Measurements from ENCODE around the gene CKAP2L.

The CKAP2L gene

GRCh38 chr2:112765251-112765650, 842 bp upstream of the CKAP2L start:
- Histone ChIP-seq H3F3A (ENCODE audit: low read depth) (no peaks in the 10 kb centered on the region), H3K79me2 (ENCODE audit: insufficient read depth, low read length) (peaks cover 41% of the 10 kb centered on the region), H3K4me3 (ENCODE audit: low read length, poor library complexity, severe bottlenecking) (peak overlapping the region; percentile 90), H2AFZ (ENCODE audit: low read length) (peak overlapping the region; percentile 83), H3K9me2 (replicated peaks; ENCODE audit: low read depth, low read length) (no peaks in the 10 kb centered on the region), H3K36me3 (ENCODE audit: insufficient read depth, low read length) (peaks cover 2% of the 10 kb centered on the region; the same call in 1 of the 2 replicates), H3K27me3 (ENCODE audit: insufficient read depth, low read length, poor library complexity, severe bottlenecking) (no peaks in the 10 kb centered on the region), H3K9me3 (ENCODE audit: insufficient read depth, low read depth, low read length) (no peaks in the 10 kb centered on the region), H3K4me1 (ENCODE audit: insufficient read depth, low read length, poor library complexity, severe bottlenecking) (peaks cover 40% of the 10 kb centered on the region), H4K20me1 (ENCODE audit: insufficient read depth, low read length, poor library complexity, severe bottlenecking) (peaks cover 24% of the 10 kb centered on the region), H3K4me2 (ENCODE audit: low read depth, low read length, poor library complexity, severe bottlenecking) (peak overlapping the region; percentile 90), H3K9ac (ENCODE audit: low read depth, low read length, poor library complexity, severe bottlenecking) (peak overlapping the region; percentile 70)
- TF ChIP-seq EZH2phosphoT487 (IDR thresholded peaks at IDR 0.05; ENCODE audit: borderline replicate concordance) (no peak), CTCF (conservative IDR thresholded peaks at IDR 0.05; ENCODE audit: low read length) (no peak)

- Histone ChIP-seq H4K20me1 (ENCODE audit: insufficient read depth, low read length, poor library complexity, severe bottlenecking) (peaks cover 35% of the 10 kb centered on the region), H3K27me3 (ENCODE audit: insufficient read depth, low read length, poor library complexity, severe bottlenecking) (no peaks in the 10 kb centered on the region), H3K79me2 (ENCODE audit: insufficient read depth, low read length) (peaks cover 71% of the 10 kb centered on the region), H3K36me3 (ENCODE audit: insufficient read depth, low read length) (peaks cover 32% of the 10 kb centered on the region), H3K4me3 (ENCODE audit: low read length, poor library complexity, severe bottlenecking) (peak overlapping the region; percentile 90), H3K4me1 (ENCODE audit: insufficient read depth, low read length, poor library complexity, severe bottlenecking) (peaks cover 69% of the 10 kb centered on the region), H3F3A (ENCODE audit: low read depth) (no peaks in the 10 kb centered on the region), H3K9ac (ENCODE audit: low read depth, low read length, poor library complexity, severe bottlenecking) (peak overlapping the region; percentile 95), H2AFZ (ENCODE audit: low read length) (no peak overlapping the region), H3K9me3 (ENCODE audit: insufficient read depth, low read depth, low read length) (no peaks in the 10 kb centered on the region), H3K4me2 (ENCODE audit: low read depth, low read length, poor library complexity, severe bottlenecking) (peak overlapping the region; percentile 94), H3K9me2 (replicated peaks; ENCODE audit: low read depth, low read length) (no peaks in the 10 kb centered on the region)
- TF ChIP-seq CTCF (conservative IDR thresholded peaks at IDR 0.05; ENCODE audit: low read length) (no peak), EZH2phosphoT487 (IDR thresholded peaks at IDR 0.05; ENCODE audit: borderline replicate concordance) (no peak)
Measured at GRCh38 chr2:112762276-112762675, 2.1 kb downstream of the CKAP2L start.

- Histone ChIP-seq H3K9ac (ENCODE audit: low read depth, low read length, poor library complexity, severe bottlenecking) (peak overlapping the region; percentile 16), H3K79me2 (ENCODE audit: insufficient read depth, low read length) (peaks cover 86% of the 10 kb centered on the region), H3K9me2 (replicated peaks; ENCODE audit: low read depth, low read length) (no peaks in the 10 kb centered on the region), H2AFZ (ENCODE audit: low read length) (no peak overlapping the region), H3K36me3 (ENCODE audit: insufficient read depth, low read length) (peaks cover 51% of the 10 kb centered on the region), H3K4me2 (ENCODE audit: low read depth, low read length, poor library complexity, severe bottlenecking) (peak overlapping the region; percentile 94), H3K4me3 (ENCODE audit: low read length, poor library complexity, severe bottlenecking) (peak overlapping the region; percentile 90), H3K27me3 (ENCODE audit: insufficient read depth, low read length, poor library complexity, severe bottlenecking) (no peaks in the 10 kb centered on the region), H3K9me3 (ENCODE audit: insufficient read depth, low read depth, low read length) (no peaks in the 10 kb centered on the region), H3F3A (ENCODE audit: low read depth) (no peaks in the 10 kb centered on the region), H3K4me1 (ENCODE audit: insufficient read depth, low read length, poor library complexity, severe bottlenecking) (peaks cover 69% of the 10 kb centered on the region), H4K20me1 (ENCODE audit: insufficient read depth, low read length, poor library complexity, severe bottlenecking) (peaks cover 35% of the 10 kb centered on the region)
- no peak for TF ChIP-seq EZH2phosphoT487 (IDR thresholded peaks at IDR 0.05; ENCODE audit: borderline replicate concordance)
Measured at GRCh38 chr2:112760149-112760548, 4.3 kb downstream of the CKAP2L start.

DNA sequence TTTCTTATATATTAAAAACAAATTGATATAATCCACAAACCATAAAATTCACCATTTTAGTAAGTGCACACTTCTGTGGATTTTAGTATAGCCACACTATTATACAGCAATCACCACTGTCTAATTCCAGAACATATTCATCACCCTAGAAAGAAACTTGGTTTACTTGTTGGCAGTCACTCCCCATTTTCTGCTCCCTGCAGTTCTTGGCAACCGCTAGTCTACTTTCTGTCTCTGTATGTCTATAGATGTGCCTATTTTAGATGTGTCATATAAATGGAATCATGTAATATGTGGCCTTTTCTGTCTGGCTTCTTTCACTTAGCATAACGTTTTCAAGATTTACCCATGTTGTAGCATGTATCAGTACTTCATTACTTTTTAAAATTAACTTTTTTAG, 5.7 kb downstream of the CKAP2L start:
- Histone ChIP-seq H3K4me1 (ENCODE audit: insufficient read depth, low read length, poor library complexity, severe bottlenecking) (peaks cover 76% of the 10 kb centered on the region), H3K9ac (ENCODE audit: low read depth, low read length, poor library complexity, severe bottlenecking) (peak overlapping the region; percentile 31), H3K36me3 (ENCODE audit: insufficient read depth, low read length) (peaks cover 65% of the 10 kb centered on the region), H3F3A (ENCODE audit: low read depth) (no peaks in the 10 kb centered on the region), H3K27me3 (ENCODE audit: insufficient read depth, low read length, poor library complexity, severe bottlenecking) (no peaks in the 10 kb centered on the region), H3K9me3 (ENCODE audit: insufficient read depth, low read depth, low read length) (no peaks in the 10 kb centered on the region), H3K79me2 (ENCODE audit: insufficient read depth, low read length) (peaks cover 93% of the 10 kb centered on the region), H4K20me1 (ENCODE audit: insufficient read depth, low read length, poor library complexity, severe bottlenecking) (peaks cover 35% of the 10 kb centered on the region), H2AFZ (ENCODE audit: low read length) (no peak overlapping the region), H3K4me2 (ENCODE audit: low read depth, low read length, poor library complexity, severe bottlenecking) (peak overlapping the region; percentile 94), H3K9me2 (replicated peaks; ENCODE audit: low read depth, low read length) (no peaks in the 10 kb centered on the region), H3K4me3 (ENCODE audit: low read length, poor library complexity, severe bottlenecking) (peak overlapping the region; percentile 90)
- TF ChIP-seq CTCF (conservative IDR thresholded peaks at IDR 0.05; ENCODE audit: low read length) (no peak), EZH2phosphoT487 (IDR thresholded peaks at IDR 0.05; ENCODE audit: borderline replicate concordance) (no peak)

All from Loucy (cell line).